Raji (cell line): ENCODE results near the gene AGAP3.

Source experiments
- POLR2A ChIP-seq: IDR thresholded peaks from 2 replicates; pipeline ENCODE4 v1.6.1; 2011; ENCODE audit warnings: low read depth, low read length, control low read depth; ENCODE audit not compliant: insufficient read depth

The AGAP3 gene

DNA sequence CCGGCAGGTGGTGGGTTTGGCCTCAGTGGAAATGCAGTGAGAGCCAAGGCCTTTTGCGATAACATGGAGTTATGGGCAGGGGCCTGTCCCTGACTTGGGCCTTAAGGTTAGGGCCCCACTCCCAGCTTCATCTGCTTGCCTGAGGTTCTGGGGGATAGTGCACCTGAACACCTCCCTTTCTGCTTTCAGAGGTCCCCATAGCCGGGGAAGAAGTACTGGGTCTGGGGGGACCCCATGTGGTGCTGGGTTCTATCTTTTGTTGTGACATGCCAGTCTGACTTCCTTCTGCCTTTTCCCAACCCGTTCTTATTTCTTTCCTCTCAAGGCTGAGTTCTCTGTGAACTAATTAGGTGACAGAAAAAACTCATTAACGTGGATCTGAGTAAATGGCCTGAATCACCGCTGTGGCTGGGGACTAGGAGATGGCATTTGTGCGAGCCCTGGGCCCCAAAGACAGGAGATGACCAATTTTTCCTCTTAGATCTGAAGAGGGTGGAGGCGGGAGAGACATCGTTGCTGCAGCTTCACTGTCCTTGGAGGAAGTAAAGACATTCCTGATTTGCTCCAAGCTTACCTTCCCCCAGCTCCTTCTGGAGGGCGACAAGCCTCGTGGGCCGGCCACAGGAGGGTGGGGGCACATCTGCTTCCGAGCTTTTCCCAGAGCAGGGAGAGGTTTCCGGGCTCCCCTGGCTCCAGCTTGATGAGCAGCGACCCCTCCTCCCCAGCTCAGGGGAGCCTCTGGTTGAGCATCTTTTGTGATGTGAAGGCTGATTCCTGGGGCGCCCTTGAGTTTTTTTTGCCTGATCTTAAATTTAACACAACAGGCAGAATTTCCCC lies 2.0 kb downstream of the AGAP3 start:
- no peak for TF ChIP-seq POLR2A

DNA sequence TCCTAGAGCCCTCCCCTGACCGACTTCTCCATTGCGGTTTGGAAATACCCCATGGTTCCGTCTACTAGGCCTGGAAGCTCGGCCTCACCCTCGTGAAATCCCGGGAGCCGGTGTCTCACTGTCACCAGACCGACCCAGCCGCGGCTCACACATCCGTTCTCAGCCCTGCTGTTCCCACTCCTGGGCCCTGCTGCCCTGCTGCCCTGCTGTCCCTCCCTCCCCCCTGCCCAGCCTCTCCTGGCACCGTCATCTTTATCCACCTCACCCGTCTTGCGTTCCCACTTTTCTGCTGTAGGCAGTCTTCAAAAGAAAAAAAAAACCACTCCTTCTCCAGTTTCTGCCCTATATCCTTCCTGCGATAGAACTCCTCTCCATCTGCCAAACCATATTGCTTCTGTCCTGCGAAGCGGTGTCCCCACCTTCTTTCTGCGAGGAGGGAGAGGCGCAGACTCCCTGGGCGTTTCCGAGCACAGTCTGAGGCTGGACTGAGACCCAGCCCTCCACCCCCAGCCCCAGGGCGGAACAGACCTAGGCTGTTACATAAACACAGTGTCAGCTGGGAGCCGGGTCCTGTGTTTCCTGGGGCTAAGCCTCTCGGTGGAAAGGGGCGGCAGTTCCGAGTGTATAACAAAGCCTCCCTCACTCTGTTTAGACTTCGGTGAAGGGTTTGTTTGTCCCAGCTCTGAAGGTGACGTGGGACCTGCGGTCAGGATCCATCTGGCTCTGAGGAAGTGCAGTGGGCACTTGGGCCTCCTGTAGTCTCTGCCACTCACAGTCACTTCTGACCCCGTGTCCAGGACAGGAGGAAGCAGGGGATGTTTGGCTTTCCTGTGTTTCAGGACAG lies 2.8 kb downstream of the AGAP3 start:
- TF ChIP-seq POLR2A: no peak

DNA sequence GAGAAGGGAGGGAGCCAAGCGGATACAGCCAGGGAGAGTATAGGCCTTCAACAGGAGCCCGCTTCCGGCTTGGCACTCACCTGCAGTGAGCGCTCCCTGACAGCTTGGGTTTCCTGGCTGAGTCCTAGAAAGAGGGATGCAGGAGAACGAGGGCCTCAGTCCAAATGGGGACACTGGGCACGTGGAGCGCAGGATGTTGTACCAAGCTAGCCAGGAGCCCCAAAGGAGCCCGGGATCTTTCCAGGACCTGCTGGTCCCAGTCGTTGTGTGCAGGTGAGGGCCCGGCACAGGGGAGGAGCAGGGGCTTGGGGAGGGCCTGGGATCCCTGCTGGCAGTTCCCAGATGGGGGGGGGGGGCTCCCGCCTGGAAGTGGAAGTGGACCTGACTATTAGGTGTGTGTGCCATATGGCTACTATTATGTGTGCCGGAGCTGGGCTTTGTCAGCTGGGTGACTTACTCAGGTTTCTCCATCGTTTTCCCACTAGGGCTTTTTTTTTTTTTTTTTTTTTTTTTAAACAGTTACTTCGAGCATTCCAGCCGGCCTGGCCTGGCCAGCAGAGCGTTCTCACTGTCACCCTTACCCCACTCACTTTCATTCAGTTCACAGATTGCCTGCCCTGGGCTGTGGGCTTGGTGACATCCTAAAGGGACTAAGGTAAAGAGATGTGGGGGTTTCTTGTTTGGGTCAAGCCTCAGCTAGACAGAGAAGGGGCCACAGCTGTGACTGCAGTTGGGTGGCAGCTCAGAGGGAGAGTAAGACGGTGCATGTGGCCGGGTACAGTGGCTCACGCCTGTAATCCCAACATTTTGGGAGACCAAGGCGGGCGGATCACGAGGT lies 3.8 kb downstream of the AGAP3 start:
- no peak for TF ChIP-seq POLR2A

DNA sequence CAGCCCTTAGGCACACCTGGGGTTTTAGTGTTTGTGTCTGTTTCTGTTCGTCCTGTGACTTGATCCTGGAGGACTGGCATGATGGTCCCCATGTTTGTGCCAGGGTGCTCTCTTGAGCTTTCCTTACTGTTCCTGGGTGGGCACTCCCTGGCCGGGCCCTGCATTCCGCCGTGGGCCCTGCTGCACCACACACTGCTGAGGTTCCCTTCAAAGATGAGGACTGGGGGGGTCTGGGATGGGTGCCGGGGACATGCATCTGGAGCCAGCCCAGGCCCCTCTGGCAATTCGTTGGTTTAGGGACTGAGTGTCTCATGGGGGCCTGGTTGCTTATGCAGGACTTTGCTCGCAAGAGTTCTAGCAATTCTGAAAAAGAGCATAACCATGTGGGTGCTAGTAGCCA lies 4.7 kb downstream of the AGAP3 start:
- TF ChIP-seq POLR2A: no peak

- no peak for TF ChIP-seq POLR2A
These were observed 5.2 kb downstream of the AGAP3 start for GRCh38 chr7:151091431-151091830.

- TF ChIP-seq POLR2A: no peak
These were observed 5.7 kb downstream of the AGAP3 start for GRCh38 chr7:151091988-151092387.

DNA sequence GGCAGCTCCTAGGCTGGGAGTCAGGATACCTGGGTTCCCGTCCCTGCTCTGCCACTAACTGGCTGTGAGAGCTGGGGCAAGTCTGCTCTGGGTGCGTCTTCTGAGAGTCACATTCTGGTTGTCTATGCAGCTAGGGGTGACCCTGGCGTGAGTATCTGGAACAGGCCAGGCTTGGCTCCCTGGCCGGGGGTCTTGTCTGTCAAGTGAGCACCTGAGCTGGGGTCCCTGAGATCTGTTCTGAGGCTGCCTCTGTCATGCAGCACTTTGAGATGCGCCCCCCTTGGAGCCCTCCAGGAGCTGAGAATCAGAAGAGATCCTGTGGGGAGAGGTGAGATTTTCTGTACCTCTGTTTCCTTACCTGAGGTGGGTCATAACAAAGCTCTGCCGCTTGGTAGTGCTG lies 7.5 kb downstream of the AGAP3 start:
- no peak for TF ChIP-seq POLR2A

GRCh38 chr7:151094675-151095074 lies 8.4 kb downstream of the AGAP3 start:
- no peak for TF ChIP-seq POLR2A

DNA sequence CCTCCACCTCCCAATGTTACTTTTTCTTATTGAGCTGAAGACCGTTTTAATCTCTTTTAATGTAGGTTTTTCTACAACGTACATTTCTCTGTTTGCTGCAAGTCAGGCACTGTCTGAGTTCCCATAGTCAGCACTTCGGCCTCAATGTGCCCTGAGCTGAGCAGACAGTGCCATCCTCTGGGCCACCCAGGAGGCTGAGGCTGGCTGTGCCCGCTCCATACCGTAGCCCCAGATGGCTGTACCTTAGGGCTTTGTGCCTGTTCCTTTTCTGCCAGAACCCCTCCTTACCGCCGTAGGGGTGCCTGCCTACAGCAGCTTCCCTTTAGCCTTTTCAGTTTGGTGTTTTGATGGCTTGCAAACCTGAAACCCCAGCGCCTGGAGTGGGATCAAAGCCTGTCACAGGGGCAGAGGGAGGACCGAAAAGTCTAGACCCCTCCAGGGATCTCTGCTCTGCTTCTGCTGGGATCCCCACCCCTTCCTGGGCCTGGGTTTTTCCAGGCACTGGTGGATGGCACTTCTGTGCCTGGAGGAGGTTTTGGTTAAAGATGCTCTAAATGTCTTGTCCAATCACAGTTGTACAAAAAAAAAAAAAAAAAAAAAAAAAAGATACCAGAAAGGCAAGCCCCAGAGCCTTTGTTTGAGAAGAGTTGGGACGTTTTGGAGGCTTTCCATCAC lies 9.0 kb downstream of the AGAP3 start:
- TF ChIP-seq POLR2A: no peak

DNA sequence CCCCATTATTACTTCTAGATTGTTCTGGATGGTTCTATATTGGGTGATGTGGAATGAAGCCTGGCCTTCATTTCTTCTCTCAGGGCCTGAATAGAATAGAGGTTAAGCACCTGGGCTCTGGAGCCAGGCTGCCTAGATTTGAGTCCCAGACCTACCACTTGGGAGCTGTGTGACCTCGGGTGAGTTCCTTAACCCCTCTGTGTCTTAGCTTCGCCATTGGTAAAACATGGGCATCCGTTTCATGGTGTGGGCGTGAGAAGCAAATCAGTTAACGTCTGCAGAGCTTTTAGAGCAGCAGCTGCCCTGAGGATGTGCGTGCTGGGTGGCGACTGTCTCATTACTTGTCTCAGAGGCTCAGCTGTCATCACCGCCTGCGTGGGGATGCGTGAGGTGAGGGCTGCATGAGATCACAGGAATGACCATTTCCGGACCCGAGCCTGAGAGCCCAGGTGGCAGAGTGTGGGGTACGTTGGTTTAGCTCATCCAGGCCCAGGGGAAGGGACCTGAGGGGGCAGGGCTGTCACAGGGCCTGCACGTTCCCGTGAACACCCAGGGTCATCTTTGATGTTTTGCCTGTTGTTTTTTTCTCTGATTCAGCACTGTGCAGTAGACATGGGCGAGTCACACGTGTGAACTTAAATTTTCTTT lies 9.7 kb downstream of the AGAP3 start:
- TF ChIP-seq POLR2A: no peak

- TF ChIP-seq POLR2A: no peak
These were observed 13.4 kb downstream of the AGAP3 start for GRCh38 chr7:151099486-151100211.

- no peak for TF ChIP-seq POLR2A
These were observed 14.6 kb downstream of the AGAP3 start for GRCh38 chr7:151100921-151101320.

DNA sequence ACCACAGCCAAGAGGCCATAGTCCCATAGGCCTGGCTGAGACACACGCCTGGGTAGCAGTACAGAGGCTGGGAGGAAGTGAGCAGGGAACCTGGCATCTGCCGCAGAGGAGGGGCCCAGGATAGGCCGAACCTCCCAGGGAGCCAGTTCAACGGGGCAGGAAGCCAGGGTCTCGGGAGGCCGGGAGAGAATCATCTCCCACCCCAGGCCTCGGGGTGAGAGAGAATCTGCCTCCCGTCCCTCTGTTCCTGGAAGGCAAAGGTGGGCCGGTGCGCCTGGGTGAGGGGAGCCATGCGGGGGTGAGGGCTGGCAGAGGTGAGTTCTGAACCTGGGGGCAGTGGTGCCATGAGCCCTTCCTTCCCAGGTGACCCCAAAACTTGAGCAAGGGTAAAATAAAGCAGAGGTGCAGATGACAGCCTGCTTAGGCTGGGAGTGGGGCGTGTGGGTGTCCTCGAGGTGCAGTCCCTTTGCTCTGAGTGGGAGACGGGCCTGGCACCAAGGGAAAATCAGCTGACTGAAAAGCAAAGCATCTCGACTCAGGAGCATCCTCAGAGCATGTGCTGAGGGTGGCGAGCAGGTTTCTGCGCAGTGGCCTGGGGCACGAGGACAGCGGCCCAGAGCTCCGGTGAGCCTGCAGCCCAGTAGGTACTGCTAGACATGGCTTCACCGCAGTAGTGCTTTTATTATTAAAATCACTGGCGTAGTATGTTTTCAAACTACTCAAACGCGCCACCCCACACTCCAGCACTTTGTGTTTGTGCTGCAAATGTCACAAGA lies 15.5 kb downstream of the AGAP3 start:
- no peak for TF ChIP-seq POLR2A

DNA sequence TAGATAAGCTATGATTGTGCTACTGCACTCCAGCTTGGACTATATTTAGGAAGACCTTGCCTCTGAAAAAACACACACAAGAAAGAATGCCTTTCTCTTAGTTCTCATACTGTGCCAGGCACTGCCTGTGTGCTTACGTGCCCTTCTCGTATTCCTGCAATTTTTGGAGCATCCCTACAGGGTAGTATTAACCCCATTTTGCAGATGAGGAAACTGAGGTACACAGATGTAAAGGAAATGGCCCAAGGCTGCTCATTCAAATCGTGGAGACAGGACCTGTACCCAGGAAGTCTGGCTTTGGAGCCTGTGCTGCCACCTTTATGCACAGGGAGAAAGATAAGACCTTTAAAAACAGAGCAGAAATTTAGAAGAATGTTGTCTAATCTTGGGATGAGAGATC lies 16.7 kb downstream of the AGAP3 start:
- no peak for TF ChIP-seq POLR2A
